HG02870 (cell line): ENCODE data around the gene TGFBR3L.

ENCODE experiments used
- ATAC-seq: cut with Tn5 transposase; IDR thresholded peaks from one replicate; pipeline ENCODE4 v1.9.1; 2021; ENCODE audit warnings: mild to moderate bottlenecking, moderate library complexity; ENCODE audit not compliant: unreplicated experiment

The TGFBR3L gene

GRCh38 chr19:7914598-7915045, at the start of gene TGFBR3L:
Gene TGFBR3L (plus strand): TSS chr19:7914830.
- ATAC-seq: no peak

- ATAC-seq: no peak
These were observed 49.2 kb upstream of the TGFBR3L start for GRCh38 chr19:7865262-7865911.

- ATAC-seq: no peak
These were observed 48.1 kb upstream of the TGFBR3L start for GRCh38 chr19:7866399-7867091.

GRCh38 chr19:7867092-7867844, 47.4 kb upstream of the TGFBR3L start:
- no peak for ATAC-seq

GRCh38 chr19:7868326-7868670, 46.3 kb upstream of the TGFBR3L start:
- no peak for ATAC-seq

- peak; percentile 50 for ATAC-seq
These were observed 45.8 kb upstream of the TGFBR3L start for GRCh38 chr19:7868671-7869452.

GRCh38 chr19:7869453-7869909, 45.1 kb upstream of the TGFBR3L start:
- ATAC-seq: peak; percentile 53

GRCh38 chr19:7869910-7870511, 44.6 kb upstream of the TGFBR3L start:
- no peak for ATAC-seq

GRCh38 chr19:7870571-7871436, 43.8 kb upstream of the TGFBR3L start:
- no peak for ATAC-seq

- ATAC-seq: no peak
These were observed 43.0 kb upstream of the TGFBR3L start for GRCh38 chr19:7871437-7872305.

- ATAC-seq: no peak
These were observed 42.1 kb upstream of the TGFBR3L start for GRCh38 chr19:7872306-7873204.

- no peak for ATAC-seq
These were observed 41.1 kb upstream of the TGFBR3L start for GRCh38 chr19:7873304-7874075.

GRCh38 chr19:7874076-7874896, 40.3 kb upstream of the TGFBR3L start, which contains the start of gene PRR36:
Gene PRR36 (minus strand): TSS chr19:7874390. CDS start chr19:7873689, 701 bp downstream.
- no peak for ATAC-seq

- no peak for ATAC-seq
These were observed 39.7 kb upstream of the TGFBR3L start for GRCh38 chr19:7874897-7875273.

GRCh38 chr19:7877249-7877836, 37.3 kb upstream of the TGFBR3L start:
- ATAC-seq: no peak
